Activated CD4-positive, alpha-beta T cell treated with anti-CD3 and anti-CD28 coated beads, Interleukin-2, amount 50 U/mL, for 48 hours (primary cell): ENCODE results near the gene CENPX.

Experiments
- DNase-seq, 2 experiments: peaks; one replicate each; pipeline ENCODE4 v3.0.0-alpha.2; 2020

CENPX gene

GRCh38 chr17:82055023-82055964 lies 32.6 kb upstream of the CENPX start:
- DNase-seq: peak in 1 of 2 experiments; percentile 6

GRCh38 chr17:82054351-82055022 lies 31.8 kb upstream of the CENPX start:
- DNase-seq: peak in 1 of 2 experiments; percentile 3

GRCh38 chr17:82053556-82054263 lies 31.0 kb upstream of the CENPX start:
- DNase-seq: no peak

GRCh38 chr17:82053130-82053529 lies 30.5 kb upstream of the CENPX start:
- DNase-seq: no peak

GRCh38 chr17:82052638-82053059 lies 30.0 kb upstream of the CENPX start:
- no peak for DNase-seq

- peak; percentile 85 to 87 for DNase-seq
These were observed 29.3 kb upstream of the CENPX start, which contains the start of the genes GPS1 and RFNG for GRCh38 chr17:82051776-82052637. Gene GPS1, plus strand, starts transcription at chr17:82051898. Its CDS starts 34 bp downstream, at chr17:82051932. Gene RFNG, minus strand, starts transcription at chr17:82051811. Its CDS starts 45 bp downstream, at chr17:82051766.

GRCh38 chr17:82050761-82051641 lies 28.3 kb upstream of the CENPX start:
- no peak for DNase-seq

- DNase-seq: no peak
These were observed 27.6 kb upstream of the CENPX start for GRCh38 chr17:82050152-82050760.

- no peak for DNase-seq
These were observed 26.9 kb upstream of the CENPX start for GRCh38 chr17:82049521-82049971.

GRCh38 chr17:82049106-82049505 lies 26.4 kb upstream of the CENPX start:
- no peak for DNase-seq

GRCh38 chr17:82048571-82048971 lies 25.9 kb upstream of the CENPX start:
- no peak for DNase-seq

GRCh38 chr17:82047914-82048570 lies 25.4 kb upstream of the CENPX start:
- no peak for DNase-seq

- no peak for DNase-seq
These were observed 24.7 kb upstream of the CENPX start for GRCh38 chr17:82047379-82047778.

GRCh38 chr17:82046903-82047302 lies 24.2 kb upstream of the CENPX start:
- DNase-seq: no peak

GRCh38 chr17:82045936-82046484 lies 23.3 kb upstream of the CENPX start:
- no peak for DNase-seq

GRCh38 chr17:82043507-82043906 lies 20.8 kb upstream of the CENPX start:
- no peak for DNase-seq

GRCh38 chr17:82042649-82043048 lies 20.0 kb upstream of the CENPX start:
- DNase-seq: no peak

- DNase-seq: no peak
These were observed 18.6 kb upstream of the CENPX start for GRCh38 chr17:82041144-82041814.

- DNase-seq: no peak
These were observed 17.1 kb upstream of the CENPX start for GRCh38 chr17:82039695-82040299.
